Islet of Langerhans (tissue), 1 donor: ENCODE results near the gene DYNLT2.
"Not testable (repeated sequence)": the region's sequence is repeated elsewhere in the genome, so short reads cannot be mapped to it uniquely, and the experiment has no call there.

Source experiments
- FAIRE-seq: peaks from one replicate; lab custom pipeline; 2011; peaks lifted over from hg19 to GRCh38; lab: Jason Lieb, UNC

The DYNLT2 gene

GRCh38 chr6:169783971-169784820, 32.8 kb upstream of the DYNLT2 start:
- no peak for FAIRE-seq

GRCh38 chr6:169783401-169783800, 32.0 kb upstream of the DYNLT2 start:
- FAIRE-seq, result no peak

GRCh38 chr6:169782966-169783365, 31.6 kb upstream of the DYNLT2 start:
- no peak for FAIRE-seq

- FAIRE-seq, result no peak
Observed at GRCh38 chr6:169780571-169781091, 29.3 kb upstream of the DYNLT2 start.

GRCh38 chr6:169779896-169780295, 28.5 kb upstream of the DYNLT2 start:
- FAIRE-seq, result no peak

GRCh38 chr6:169779092-169779815, 27.9 kb upstream of the DYNLT2 start:
- FAIRE-seq, result no peak

GRCh38 chr6:169778646-169779045, 27.3 kb upstream of the DYNLT2 start:
- no peak for FAIRE-seq

GRCh38 chr6:169777896-169778295, 26.5 kb upstream of the DYNLT2 start:
- FAIRE-seq, result no peak

- FAIRE-seq, result no peak
Observed at GRCh38 chr6:169776379-169776778, 25.0 kb upstream of the DYNLT2 start.

GRCh38 chr6:169775321-169775720, 23.9 kb upstream of the DYNLT2 start:
- FAIRE-seq, result no peak

- FAIRE-seq, result no peak
Observed at GRCh38 chr6:169774347-169774746, 23.0 kb upstream of the DYNLT2 start.

- no peak for FAIRE-seq
Observed at GRCh38 chr6:169766921-169767736, 15.8 kb upstream of the DYNLT2 start.

- FAIRE-seq, result no peak
Observed at GRCh38 chr6:169766232-169766631, 14.9 kb upstream of the DYNLT2 start.

GRCh38 chr6:169765789-169766188, 14.4 kb upstream of the DYNLT2 start:
- FAIRE-seq, result not testable (repeated sequence)

- FAIRE-seq, result no peak
Observed at GRCh38 chr6:169763881-169764280, 12.5 kb upstream of the DYNLT2 start.

GRCh38 chr6:169763308-169763707, 11.9 kb upstream of the DYNLT2 start:
- FAIRE-seq, result no peak

- FAIRE-seq, result no peak
Observed at GRCh38 chr6:169755162-169755561, 3.8 kb upstream of the DYNLT2 start.

- no peak for FAIRE-seq
Observed at GRCh38 chr6:169752074-169752623, 777 bp upstream of the DYNLT2 start.

- FAIRE-seq, result no peak
Observed at GRCh38 chr6:169746556-169746955, 4.8 kb downstream of the DYNLT2 start.

- no peak for FAIRE-seq
Observed at GRCh38 chr6:169745405-169745804, 6.0 kb downstream of the DYNLT2 start.

- FAIRE-seq, result no peak
Observed at GRCh38 chr6:169741344-169741743, 10.0 kb downstream of the DYNLT2 start.

- no peak for FAIRE-seq
Observed at GRCh38 chr6:169738976-169739529, 12.3 kb downstream of the DYNLT2 start.
